ENCODE results near the gene NABP2. TPM values are rescaled to one million over a fixed set of nuclear protein-coding genes. Genes with fewer than 3 reads are reported as not detected.

Gene NABP2
- total and polyA plus RNA-seq, 10 donors, result 13.4 to 24.6 (median 19.3) TPM

DNA sequence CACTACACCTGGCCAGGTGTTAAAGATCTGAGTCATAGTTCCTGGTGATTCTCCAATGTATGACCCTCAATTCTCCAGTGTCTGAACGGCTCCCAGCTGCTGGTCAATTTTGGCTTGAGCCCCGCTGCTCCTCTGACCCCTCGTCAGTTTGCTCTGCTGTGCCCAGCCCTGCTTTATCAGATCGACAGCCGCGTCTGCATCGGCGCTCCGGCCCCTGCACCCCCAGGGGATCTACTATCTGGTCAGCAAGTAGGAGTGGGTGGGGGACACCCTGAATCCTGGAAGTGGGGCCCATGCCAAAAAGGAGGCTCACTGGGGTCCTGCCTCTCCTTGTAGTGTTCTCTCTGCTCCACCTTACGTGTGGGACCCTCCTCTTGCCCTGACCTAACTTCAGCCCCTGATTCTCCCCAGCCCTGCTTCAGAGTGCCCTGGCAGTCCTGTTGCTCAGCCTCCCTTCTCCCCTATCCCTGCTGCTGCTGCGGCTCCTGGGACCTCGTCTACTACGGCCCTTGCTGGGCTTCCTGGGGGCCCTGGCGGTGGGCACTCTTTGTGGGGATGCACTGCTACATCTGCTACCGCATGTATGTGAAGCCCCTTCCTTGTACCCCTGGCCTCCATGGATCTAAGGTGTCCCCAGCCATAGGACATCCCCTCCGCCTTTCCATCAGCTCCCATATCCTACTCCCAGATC lies 10.7 kb downstream of the NABP2 start:
- Histone ChIP-seq H3K27ac (no peak overlapping the region), H3K36me3 (peaks cover 0 to 42% (median 15%) of the 10 kb centered on the region in 6 donors), H3K9me3 (no peaks in the 10 kb centered on the region), H3K4me1 (no peaks in the 10 kb centered on the region), H3K27me3 (replicated peaks in 1 of 7) (no peaks in the 10 kb centered on the region), H3K4me3 (no peak overlapping the region)
- intact Hi-C loops (cut with DNase I; ENCODE audit: low total_unique reads), result no loop called here
- TF ChIP-seq CTCF (IDR thresholded peaks at IDR 0.05 in 8 of 11, conservative IDR thresholded peaks at IDR 0.05 in 3 of 11) (no peak), POLR2A (IDR thresholded peaks at IDR 0.05) (no peak), POLR2AphosphoS5 (IDR thresholded peaks at IDR 0.05) (peak in 1 of 3 donors; percentile 29)
- 82 to 91% (median 89%) methylated on average over 16 of the region's 16 CpGs for WGBS, 5 donors
- no peak for DNase-seq

DNA sequence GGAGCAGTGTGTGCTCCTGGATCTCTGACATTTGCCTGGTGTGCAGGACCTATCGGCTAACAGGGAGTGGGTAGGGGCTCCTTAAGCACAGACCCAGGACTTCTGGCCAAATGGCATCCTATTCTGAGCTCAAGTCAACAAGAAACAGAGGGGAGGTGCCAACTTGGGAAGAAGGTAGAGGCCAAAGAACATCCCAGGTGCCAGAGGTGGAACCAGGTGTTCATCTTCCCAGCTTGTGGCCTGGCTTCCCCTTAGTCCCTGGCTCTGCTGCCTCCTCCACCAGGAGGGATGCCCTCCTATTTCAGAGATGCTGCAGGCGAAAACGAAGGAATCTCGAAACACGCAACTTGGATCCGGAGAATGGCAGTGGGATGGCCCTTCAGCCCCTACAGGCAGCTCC lies 11.9 kb downstream of the NABP2 start:
- Histone ChIP-seq H3K27me3 (replicated peaks in 1 of 7) (no peaks in the 10 kb centered on the region), H3K27ac (no peak overlapping the region), H3K9me3 (no peaks in the 10 kb centered on the region), H3K4me1 (no peaks in the 10 kb centered on the region), H3K36me3 (peaks cover 0 to 54% (median 26%) of the 10 kb centered on the region in 6 donors), H3K4me3 (no peak overlapping the region)
- 91 to 97% (median 96%) methylated on average over 6 of the region's 6 CpGs for WGBS, 5 donors
- no peak for DNase-seq
- TF ChIP-seq CTCF (IDR thresholded peaks at IDR 0.05 in 8 of 11, conservative IDR thresholded peaks at IDR 0.05 in 3 of 11) (no peak), POLR2AphosphoS5 (IDR thresholded peaks at IDR 0.05) (no peak), POLR2A (IDR thresholded peaks at IDR 0.05) (no peak)
- intact Hi-C loops (cut with DNase I; ENCODE audit: low total_unique reads), result no loop called here

GRCh38 chr12:56236985-56237384 lies 12.8 kb downstream of the NABP2 start:
- peaks cover 0 to 63% (median 34%) of the 10 kb centered on the region in 6 donors for H3K36me3 ChIP-seq
- H3K4me3 ChIP-seq, result no peak overlapping the region
- peaks cover 0 to under 1% (median 0%) of the 10 kb centered on the region in 6 donors for H3K4me1 ChIP-seq
- intact Hi-C loops (cut with DNase I; ENCODE audit: low total_unique reads), result no loop called here
- H3K27ac ChIP-seq, result no peak overlapping the region
- no peaks in the 10 kb centered on the region for H3K27me3 ChIP-seq (replicated peaks in 1 of 7)
- no peaks in the 10 kb centered on the region for H3K9me3 ChIP-seq
- 61 to 79% (median 72%) methylated on average over 3 to 5 of the region's 5 CpGs for WGBS, 5 donors
- DNase-seq, result no peak
- no peak for TF ChIP-seq POLR2A (IDR thresholded peaks at IDR 0.05)
- TF ChIP-seq CTCF (IDR thresholded peaks at IDR 0.05 in 8 of 11, conservative IDR thresholded peaks at IDR 0.05 in 3 of 11), result no peak
- no peak for TF ChIP-seq POLR2AphosphoS5 (IDR thresholded peaks at IDR 0.05)

DNA sequence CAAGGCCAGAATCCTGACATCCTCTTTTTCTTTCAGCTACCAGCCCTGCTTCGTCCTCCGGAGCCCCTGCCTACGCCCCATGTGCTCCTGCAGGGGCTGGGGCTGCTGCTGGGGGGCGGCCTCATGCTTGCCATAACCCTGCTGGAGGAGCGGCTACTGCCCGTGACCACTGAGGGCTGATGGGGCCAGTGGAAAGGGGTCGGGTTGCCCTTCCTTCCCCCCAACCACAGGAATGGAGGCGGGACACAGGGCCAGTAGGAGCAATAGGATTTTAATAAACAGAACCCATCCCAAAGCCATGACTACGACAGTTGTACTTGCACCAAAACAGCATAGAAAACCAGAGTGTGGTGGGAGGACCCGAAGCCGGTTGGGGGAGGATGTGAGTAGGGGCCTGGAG lies 13.4 kb downstream of the NABP2 start:
- Histone ChIP-seq H3K36me3 (peaks cover 0 to 68% (median 40%) of the 10 kb centered on the region in 6 donors), H3K9me3 (no peaks in the 10 kb centered on the region), H3K27ac (no peak overlapping the region), H3K27me3 (replicated peaks in 1 of 7) (no peaks in the 10 kb centered on the region), H3K4me3 (no peak overlapping the region), H3K4me1 (peaks cover 0 to 6% (median 0%) of the 10 kb centered on the region in 6 donors)
- WGBS, 5 donors, result 75 to 87% (median 84%) methylated on average over 10 to 11 of the region's 11 CpGs
- TF ChIP-seq POLR2A (IDR thresholded peaks at IDR 0.05) (no peak), POLR2AphosphoS5 (IDR thresholded peaks at IDR 0.05) (no peak), CTCF (IDR thresholded peaks at IDR 0.05 in 8 of 11, conservative IDR thresholded peaks at IDR 0.05 in 3 of 11) (no peak)
- DNase-seq, result no peak
- intact Hi-C loops (cut with DNase I; ENCODE audit: low total_unique reads), result no loop called here
